Nephron progenitor cell (in vitro differentiated cells): ENCODE results near the gene MORF4L1.
"Not testable (repeated sequence)": the region's sequence is repeated elsewhere in the genome, so short reads cannot be mapped to it uniquely, and the experiment has no call there.

Experiments used
- DNase-seq: peaks from one replicate; pipeline ENCODE4 v3.0.0; 2021
- H3K27ac Mint-ChIP-seq: 2 replicates; pipeline ENCODE4 v1.8.0; 2021; ENCODE audit warnings: mild to moderate bottlenecking, moderate library complexity, mixed read lengths
- H3K27me3 Mint-ChIP-seq: 2 replicates; pipeline ENCODE4 v1.8.0; 2021; ENCODE audit warnings: mild to moderate bottlenecking, low read depth, mixed read lengths; ENCODE audit not compliant: poor library complexity
- H3K36me3 Mint-ChIP-seq: 2 replicates; pipeline ENCODE4 v1.8.0; 2021; ENCODE audit warnings: low read depth, mixed read lengths
- H3K4me1 Mint-ChIP-seq: 2 replicates; pipeline ENCODE4 v1.8.0; 2021; ENCODE audit warnings: mixed read lengths
- H3K4me3 Mint-ChIP-seq: 2 replicates; pipeline ENCODE4 v1.8.0; 2021; ENCODE audit warnings: mild to moderate bottlenecking, moderate library complexity, mixed read lengths
- H3K9me3 Mint-ChIP-seq: 2 replicates; pipeline ENCODE4 v1.8.0; 2021; ENCODE audit warnings: mild to moderate bottlenecking, moderate library complexity, mixed read lengths
- CTCF ChIP-seq: fragments of 200-600 bp; sonication (generic); IDR thresholded peaks from 2 replicates; pipeline ENCODE4 v1.5.0; 2021; ENCODE audit warnings: antibody characterized with exemption

Gene MORF4L1

GRCh38 chr15:78853500-78853899 is 19.2 kb upstream of the MORF4L1 start:
- Mint-ChIP-seq H3K9me3 (peaks cover under 1% of the 10 kb centered on the region), H3K27ac (no peak overlapping the region), H3K4me3 (no peak overlapping the region), H3K27me3 (peaks cover 7% of the 10 kb centered on the region), H3K36me3 (peaks cover 5% of the 10 kb centered on the region), H3K4me1 (peaks cover 11% of the 10 kb centered on the region)
- TF ChIP-seq CTCF = no peak
- DNase-seq = no peak

GRCh38 chr15:78854833-78855372 is 17.8 kb upstream of the MORF4L1 start:
- TF ChIP-seq CTCF = no peak
- Mint-ChIP-seq H3K4me3 (no peak overlapping the region), H3K4me1 (peaks cover 14% of the 10 kb centered on the region), H3K27ac (no peak overlapping the region), H3K36me3 (peaks cover 7% of the 10 kb centered on the region), H3K27me3 (peaks cover 7% of the 10 kb centered on the region), H3K9me3 (peaks cover 6% of the 10 kb centered on the region)
- no peak for DNase-seq

GRCh38 chr15:78855746-78856145 is 16.9 kb upstream of the MORF4L1 start:
- no peak overlapping the region for H3K27ac Mint-ChIP-seq
- no peak for DNase-seq
- peaks cover 12% of the 10 kb centered on the region for H3K4me1 Mint-ChIP-seq
- H3K36me3 Mint-ChIP-seq = peaks cover 9% of the 10 kb centered on the region
- H3K9me3 Mint-ChIP-seq = peaks cover 7% of the 10 kb centered on the region
- H3K27me3 Mint-ChIP-seq = peaks cover 7% of the 10 kb centered on the region
- H3K4me3 Mint-ChIP-seq = no peak overlapping the region
- TF ChIP-seq CTCF = no peak

- H3K9me3 Mint-ChIP-seq = peaks cover 7% of the 10 kb centered on the region
- DNase-seq = peak; percentile 80
- H3K27me3 Mint-ChIP-seq = peaks cover 9% of the 10 kb centered on the region
- peak overlapping the region; percentile 46 for H3K27ac Mint-ChIP-seq
- H3K4me3 Mint-ChIP-seq = peak overlapping the region; percentile 88
- peak; percentile 57 for TF ChIP-seq CTCF
- peaks cover 4% of the 10 kb centered on the region for H3K36me3 Mint-ChIP-seq
- H3K4me1 Mint-ChIP-seq = peaks cover 4% of the 10 kb centered on the region
Observed at GRCh38 chr15:78859971-78860719, 12.5 kb upstream of the MORF4L1 start.

- H3K9me3 Mint-ChIP-seq, H3K36me3 Mint-ChIP-seq, H3K27me3 Mint-ChIP-seq, H3K4me3 Mint-ChIP-seq, DNase-seq, H3K4me1 Mint-ChIP-seq, H3K27ac Mint-ChIP-seq: not testable (repeated sequence)
Observed at GRCh38 chr15:78865585-78865984, 7.1 kb upstream of the MORF4L1 start.

- not testable (repeated sequence) for DNase-seq, H3K27me3 Mint-ChIP-seq, H3K9me3 Mint-ChIP-seq, H3K36me3 Mint-ChIP-seq, H3K4me3 Mint-ChIP-seq, H3K27ac Mint-ChIP-seq, H3K4me1 Mint-ChIP-seq
Observed at GRCh38 chr15:78866031-78866430, 6.7 kb upstream of the MORF4L1 start.

- H3K4me3 Mint-ChIP-seq = no peak overlapping the region
- H3K27ac Mint-ChIP-seq = no peak overlapping the region
- H3K9me3 Mint-ChIP-seq = no peaks in the 10 kb centered on the region
- no peak for DNase-seq
- peaks cover 4% of the 10 kb centered on the region for H3K27me3 Mint-ChIP-seq
- no peaks in the 10 kb centered on the region for H3K36me3 Mint-ChIP-seq
- peaks cover 11% of the 10 kb centered on the region for H3K4me1 Mint-ChIP-seq
- TF ChIP-seq CTCF = no peak
Observed at GRCh38 chr15:78866803-78867202, 5.9 kb upstream of the MORF4L1 start.
